HG02678 (cell line): ENCODE measurements around the gene ITSN1.
A peak's percentile ranks its signal among the peaks of the same experiment; 100 is the strongest.
"Not testable (repeated sequence)": the region's sequence is repeated elsewhere in the genome, so short reads cannot be mapped to it uniquely, and the experiment has no call there.

Source experiments
- ATAC-seq: cut with Tn5 transposase; IDR thresholded peaks from one replicate; pipeline ENCODE4 v1.9.1; 2021; ENCODE audit warnings: mild to moderate bottlenecking, moderate library complexity; ENCODE audit not compliant: unreplicated experiment

The ITSN1 gene

DNA sequence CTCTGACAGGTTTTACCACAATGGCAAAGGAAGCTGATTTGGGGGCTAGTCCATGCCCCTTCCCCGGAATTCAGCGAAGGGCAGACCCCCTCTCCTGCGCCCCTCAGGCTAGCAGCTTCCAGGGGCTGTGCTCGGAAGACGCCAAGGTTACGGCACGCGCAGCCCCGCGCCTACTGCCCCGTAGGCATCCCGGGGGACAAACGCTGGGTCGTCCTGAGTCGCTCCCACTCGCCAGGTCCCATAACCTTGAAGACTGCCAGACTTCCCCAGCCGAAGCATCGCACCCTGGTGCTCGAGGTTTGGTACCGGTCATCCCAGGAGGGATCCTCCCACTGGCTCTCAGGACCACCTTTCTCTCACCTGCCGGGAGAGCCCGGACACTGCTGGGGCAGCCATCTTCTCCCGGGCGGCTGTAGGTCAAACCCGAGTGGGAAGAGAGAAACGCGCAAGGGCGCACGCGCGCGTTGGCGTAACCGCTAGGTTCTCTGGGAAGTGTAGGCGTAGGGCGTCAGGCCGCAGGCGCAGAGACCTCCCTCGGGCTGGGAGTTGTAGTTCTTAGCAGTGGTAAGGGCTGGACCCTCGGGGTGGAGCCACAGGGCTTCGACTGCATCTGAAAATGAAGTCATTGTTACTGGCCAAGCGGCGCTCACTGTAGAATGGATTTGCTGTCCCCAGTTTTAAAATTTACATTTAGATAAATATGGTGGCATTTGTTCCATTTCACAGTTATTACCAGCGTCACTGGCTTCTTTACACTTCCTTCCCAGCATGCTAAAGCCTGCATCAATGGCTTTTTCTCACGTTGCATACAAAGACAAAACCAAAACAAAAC lies 273.3 kb downstream of the ITSN1 start, which contains the start of gene ATP5PO:
Gene ATP5PO (minus strand): TSS at position 437 of the 832 bp plus-strand sequence. CDS start 41 bp downstream, at position 396.
- peak; percentile 99 for ATAC-seq

DNA sequence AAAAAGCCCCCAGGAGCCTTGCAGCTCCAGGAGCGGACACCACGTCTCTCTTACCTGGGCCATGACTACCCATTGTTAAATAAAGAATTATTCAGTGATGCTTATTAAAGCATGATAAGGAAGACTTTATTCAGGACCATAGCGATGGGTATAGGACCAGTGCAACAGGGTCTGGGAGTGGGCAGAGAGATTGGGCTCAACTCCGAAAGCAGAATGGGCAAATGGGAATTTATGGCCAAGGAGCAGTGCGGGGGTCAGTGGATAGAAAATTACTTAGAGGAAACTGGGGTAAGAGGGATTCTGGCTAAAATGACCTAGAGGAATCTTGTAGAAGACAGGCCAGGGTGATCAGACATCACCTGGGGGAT lies 273.9 kb downstream of the ITSN1 start:
- ATAC-seq: no peak

DNA sequence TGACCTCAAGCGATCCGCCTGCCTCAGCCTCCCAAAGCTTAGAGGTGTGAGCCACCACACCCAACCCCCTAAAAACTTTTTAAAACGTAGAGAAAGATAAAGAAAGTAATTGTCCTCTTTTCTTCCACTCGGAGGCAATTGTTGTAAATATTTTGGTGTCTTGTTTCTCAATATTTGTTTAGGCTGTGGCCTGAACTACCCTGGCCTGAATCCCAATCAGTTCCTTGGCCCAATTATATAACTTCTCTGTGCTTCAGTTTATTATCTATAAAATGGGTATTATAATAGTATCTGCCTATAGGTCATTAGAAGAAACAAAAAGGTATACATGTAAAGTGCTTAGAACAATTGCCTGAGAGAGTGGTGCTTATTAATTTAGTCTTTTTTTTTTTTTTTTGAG lies 275.1 kb downstream of the ITSN1 start:
- ATAC-seq: no peak

DNA sequence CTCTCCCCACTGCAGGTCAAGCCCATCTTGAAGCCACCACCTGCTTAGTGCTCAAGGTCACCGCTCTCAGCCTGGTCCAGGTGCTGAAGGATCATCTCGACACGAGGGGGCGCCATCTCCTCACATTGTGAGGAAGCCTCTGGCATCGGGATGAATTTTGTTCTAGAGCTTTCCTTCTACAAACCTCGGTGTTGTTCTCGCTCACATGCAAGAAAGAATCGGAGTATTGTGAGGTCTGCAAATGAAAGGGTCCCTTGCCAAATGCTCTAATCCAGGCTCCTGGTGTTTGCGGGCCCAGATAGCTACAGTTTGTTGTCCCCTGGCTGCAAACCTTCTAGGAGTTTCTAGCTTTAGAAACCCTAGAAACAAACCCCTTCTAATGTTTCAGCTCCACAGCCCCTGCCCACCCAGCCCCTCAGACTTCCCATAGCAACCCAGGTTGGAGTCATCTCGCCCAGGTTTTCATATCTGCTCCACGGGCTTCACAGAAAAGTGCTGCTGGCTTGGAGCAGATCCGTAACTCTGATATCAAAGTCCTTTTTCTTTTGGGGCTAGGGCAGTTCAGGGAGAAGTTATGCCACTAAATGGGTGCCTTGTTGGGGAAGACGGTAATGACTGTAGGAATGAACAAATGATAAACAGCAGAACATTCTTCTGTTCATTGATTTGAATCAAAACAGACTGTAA lies 281.9 kb downstream of the ITSN1 start:
- ATAC-seq: peak; percentile 91

DNA sequence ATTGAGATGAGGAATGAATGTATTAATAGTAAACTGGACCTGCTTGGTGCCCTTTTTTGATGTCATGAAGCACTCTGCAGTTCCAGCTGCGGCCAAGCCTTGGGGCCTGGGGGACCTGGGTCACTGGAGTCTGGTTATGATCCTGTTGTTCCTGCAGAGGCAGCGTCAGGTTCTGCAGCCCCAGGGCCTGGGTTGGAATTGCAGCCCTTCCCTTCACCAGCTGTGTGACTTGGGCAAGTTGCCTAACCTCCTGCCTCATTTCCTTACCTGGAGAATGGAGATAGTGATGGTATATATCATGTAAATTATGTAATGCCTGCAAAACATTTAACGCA lies 282.4 kb downstream of the ITSN1 start:
- no peak for ATAC-seq

DNA sequence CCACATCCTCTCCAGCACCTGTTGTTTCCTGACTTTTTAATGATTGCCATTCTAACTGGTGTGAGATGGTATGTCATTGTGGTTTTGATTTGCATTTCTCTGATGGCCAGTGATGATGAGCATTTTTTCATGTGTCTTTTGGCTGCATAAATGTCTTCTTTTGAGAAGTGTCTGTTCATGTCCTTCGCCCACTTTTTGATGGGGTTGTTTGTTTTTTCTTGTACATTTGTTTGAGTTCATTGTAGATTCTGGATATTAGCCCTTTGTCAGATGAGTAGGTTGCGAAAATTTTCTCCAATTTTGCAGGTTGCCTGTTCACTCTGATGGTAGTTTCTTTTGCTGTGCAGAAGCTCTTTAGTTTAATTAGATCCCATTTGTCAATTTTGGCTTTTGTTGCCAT lies 283.9 kb downstream of the ITSN1 start:
- ATAC-seq: not testable (repeated sequence)

DNA sequence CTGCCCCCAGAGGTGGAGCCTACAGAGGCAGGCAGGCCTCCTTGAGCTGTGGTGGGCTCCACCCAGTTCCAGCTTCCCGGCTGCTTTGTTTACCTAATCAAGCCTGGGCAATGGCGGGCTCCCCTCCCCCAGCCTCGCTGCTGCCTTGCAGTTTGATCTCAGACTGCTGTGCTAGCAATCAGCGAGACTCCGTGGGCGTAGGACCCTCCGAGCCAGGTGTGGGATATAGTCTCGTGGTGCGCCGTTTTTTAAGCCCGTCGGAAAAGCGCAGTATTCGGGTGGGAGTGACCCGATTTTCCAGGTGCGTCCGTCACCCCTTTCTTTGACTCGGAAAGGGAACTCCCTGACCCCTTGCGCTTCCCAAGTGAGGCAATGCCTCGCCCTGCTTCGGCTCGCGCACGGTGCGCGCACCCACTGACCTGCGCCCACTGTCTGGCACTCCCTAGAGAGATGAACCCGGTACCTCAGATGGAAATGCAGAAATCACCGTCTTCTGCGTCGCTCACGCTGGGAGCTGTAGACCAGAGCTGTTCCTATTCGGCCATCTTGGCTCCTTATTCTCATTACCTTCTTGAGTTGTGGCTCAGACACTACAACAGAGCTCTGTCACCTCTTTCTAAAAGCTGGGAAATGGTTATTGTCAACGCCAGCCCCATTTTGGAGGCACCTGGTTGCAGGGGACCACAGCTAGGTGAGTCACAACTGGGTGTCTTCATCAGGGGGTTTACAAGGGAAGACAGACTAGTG lies 288.9 kb downstream of the ITSN1 start:
- not testable (repeated sequence) for ATAC-seq

DNA sequence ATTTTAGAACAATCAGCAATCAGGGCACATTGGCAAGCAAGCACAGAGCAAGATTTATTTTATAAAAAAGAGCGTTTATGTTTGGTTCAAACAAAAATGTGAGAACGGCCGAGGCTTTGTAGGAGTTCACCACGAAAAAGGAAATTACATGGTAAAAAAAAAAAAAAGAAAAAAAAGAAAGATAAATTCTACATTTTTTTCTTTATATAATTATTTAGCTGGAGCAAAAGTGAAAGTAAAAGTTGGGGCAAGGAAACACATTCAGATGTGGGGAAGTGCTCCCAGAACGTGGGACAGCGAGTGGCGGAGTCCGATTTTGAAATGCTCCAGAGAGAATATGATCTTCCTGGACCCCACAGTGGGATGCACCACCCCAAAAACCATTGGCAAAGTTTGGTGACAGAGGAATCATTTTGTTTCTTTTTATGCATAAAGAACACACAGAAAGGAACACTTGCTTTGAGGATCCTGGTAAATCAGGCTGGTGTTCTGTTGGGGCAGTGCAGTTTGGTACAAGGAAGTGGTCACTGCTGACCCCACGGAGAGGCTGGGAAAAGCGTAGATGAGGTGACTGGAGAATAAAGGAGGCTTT lies 289.6 kb downstream of the ITSN1 start:
- ATAC-seq: no peak

DNA sequence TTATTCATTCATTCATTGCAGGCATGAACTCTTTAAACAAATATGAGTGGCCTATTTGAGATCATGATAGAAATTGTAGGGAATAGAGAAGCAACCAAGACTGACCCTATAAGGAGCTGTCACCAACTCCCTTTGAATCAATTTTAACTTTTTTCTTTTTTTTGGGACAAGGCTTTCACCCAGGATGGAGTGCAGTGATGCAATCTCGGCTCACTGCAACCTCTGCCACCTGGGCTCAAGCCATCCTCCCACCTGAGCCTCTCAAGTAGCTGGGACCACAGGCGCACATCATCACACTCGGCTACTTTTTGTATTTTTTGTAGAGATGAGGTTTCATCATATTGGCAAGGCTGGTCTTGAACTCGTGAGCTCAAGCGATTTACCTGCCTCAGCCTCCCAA lies 290.4 kb downstream of the ITSN1 start:
- no peak for ATAC-seq

DNA sequence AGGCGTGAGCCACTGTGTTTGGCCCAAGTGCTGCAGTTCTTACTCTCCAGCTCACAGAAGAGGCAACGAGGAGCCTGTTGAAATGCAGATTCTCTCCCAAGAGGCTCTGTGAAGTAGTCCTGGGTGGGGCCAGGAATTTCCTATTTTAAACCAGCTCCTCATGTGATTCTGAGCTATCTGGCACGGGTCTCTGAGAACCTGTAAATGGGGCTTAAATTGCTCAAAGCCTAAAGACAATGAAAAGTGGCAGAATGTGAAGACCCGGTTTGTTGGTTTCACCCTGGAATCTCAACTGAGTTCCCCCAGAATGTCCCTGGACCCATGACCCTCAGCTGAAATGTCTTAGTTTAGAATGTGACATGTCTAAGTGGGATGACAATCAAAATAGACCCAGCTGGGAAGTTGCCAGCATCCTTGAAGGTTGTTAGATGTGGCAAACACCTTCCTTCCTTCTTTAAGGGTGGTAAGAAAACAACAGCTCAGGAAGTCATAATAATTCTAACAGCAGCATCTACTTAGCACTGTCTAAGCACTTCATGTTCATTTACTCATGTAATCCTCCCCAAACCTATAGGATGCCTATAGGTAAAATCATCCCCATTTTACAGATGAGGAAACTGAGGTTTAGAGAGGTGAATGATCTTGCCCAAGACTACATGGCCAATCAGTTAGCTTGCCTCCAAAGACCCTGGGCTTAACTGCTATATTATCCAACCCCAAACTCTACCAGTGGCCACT lies 294.2 kb downstream of the ITSN1 start:
- ATAC-seq: no peak

DNA sequence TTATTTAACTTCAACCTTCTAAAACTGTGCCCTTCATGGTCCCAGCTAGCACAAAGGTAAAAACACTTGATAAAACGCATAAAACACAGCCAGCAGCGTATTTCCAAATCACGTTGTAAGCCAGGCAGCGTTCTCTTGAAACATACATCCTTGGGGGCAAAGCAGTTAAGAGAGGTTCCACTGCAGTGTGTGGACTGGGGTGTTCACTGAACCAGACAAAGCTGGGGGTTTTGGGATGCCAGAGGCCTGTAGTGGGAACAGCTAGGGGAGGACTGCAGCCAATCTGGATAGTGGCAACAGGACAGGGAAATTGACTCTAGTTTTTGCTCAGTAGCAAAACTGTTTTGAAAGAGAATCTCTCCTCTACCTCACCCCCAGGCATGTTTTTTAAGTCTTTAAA lies 294.8 kb downstream of the ITSN1 start:
- no peak for ATAC-seq

DNA sequence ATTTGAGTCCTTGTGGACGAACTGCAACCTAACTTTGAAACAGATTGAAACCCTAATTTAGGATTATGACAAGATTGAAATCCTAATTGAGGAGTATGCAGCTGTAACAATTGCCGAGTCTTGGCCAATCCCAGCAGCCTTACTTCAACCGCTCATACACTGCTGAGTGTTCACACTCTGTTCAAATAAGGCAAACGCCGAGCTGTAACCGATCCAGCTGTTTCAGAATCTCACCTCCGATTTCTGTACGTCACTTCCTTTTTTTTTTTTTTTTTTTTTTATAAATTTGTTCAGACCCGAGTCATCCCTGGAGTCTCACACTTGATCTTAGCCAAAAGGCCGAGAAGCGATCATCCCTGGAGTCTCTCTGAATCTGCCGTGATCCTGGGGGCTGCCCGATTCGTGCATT lies 295.6 kb downstream of the ITSN1 start:
- no peak for ATAC-seq

DNA sequence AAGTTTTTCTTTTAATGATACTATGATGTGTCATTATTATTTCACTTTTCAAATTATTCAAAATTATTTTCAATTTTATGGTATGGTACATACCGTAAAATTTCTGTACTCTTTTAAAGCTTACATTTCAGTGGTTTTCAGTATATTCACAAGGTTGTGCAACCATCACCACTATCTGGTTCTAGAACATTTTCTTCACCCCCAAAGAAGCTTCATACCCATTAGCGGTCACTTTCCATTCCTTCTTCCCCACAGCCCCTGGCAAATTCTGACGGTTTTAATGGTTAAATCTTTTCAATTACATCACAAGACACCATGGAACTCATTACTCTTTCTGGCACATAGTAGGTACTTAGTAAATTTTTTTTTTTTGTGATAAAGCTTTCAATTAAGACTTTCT lies 296.1 kb downstream of the ITSN1 start:
- ATAC-seq: no peak

DNA sequence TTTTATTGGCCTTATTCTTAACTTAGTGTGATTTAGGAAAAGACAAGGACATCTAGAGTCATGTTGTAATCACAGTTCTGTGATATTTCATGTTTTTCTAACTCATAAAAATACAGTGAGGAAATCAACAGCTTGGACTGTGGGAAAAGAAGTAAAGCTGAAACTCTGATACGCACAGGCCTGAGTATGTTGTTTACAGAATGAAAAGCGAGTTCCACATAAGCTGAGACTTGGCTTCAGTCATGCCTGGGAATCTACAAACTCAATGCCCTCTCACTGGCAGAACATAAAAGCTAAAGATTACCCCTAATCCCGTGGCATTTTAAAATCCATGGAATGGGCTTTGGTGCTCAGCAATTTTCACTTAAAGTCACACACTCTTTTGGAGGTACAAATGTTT lies 296.9 kb downstream of the ITSN1 start:
- ATAC-seq: no peak

DNA sequence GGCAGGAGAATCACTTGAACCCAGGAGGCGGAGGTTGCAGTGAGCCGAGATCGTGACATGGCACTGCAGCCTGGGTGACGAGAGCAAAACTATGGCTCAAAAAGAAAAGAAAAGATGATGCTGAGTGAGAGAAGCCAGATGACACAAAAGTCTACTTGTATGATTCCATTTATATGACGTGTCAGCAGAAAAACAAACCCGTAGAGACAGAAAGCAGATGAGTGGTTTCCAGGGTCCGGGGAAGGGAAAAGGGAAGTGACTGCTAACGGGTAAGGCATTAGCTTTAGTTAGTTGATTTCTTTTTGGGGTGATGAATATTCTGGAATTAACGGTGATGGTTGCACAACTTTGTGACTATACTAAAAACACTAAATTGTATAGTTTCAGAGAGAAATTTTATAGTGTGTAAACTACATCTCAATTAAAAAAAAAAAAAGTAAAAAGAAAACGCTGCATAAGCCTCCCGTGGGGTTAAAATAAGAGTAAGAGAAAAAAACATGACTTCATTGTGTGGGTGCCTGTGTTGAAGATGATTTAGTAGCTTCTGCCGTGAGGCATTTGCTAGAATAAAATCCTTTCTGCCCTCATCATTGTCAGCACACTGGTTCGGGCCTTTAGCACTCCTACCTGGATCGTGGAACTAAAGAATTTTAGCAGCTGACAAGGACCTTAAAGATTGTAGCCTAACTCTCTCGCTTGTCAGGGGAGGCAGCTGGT lies 298.0 kb downstream of the ITSN1 start:
- no peak for ATAC-seq

DNA sequence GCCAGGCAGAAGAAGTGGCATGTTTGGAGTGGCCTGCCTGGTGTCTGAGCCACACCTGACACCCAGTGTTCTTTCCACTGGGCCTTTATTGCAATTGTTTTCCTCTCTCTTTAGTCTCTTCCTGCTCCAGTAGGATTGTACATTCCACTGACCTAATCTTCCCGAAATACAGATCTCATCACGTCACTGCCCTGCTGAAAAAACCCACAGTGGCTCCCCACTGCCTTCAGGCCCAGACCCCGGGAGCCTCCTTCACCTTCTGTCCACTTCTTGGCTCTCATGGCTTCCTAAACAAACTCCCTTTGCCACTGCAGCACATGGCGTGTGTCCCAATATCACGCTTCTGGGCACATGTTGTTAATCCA lies 298.6 kb downstream of the ITSN1 start:
- no peak for ATAC-seq

DNA sequence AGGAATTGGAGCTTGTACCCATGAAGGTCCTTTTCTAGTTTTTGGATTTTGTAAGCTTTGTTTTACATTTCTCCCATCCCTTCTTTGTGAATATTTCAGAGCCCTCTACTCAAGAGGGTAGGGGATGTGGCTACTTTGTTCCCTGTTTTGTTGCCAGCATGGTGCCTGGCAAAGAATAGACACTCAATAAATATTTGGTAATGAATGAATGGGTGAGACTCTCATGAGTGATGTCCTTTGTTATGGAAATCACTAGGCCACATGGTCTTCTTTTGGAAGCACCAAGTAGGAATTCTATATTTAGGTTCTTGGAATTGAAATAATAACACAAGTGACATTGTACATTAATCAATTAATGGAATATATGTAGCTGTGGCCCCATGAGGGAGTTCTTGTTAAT lies 300.1 kb downstream of the ITSN1 start:
- no peak for ATAC-seq

DNA sequence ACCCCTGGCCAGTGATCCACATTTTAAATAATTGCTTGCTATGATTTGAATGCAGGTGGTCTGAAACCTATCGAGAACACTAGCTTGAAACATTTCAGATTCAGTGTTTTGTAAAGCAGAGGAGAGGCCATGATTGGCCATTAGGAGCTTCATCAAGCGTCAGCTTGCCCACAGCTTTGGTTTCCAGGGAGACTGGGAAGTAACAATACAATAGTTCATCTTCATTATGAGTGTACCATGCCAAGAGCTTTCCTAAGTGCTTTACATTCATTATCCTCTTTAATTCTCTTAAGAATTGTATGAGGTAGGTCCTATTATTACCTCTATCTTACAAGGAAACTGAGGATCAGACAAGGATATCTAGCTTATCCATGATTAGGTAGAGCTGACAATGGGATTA lies 301.0 kb downstream of the ITSN1 start:
- no peak for ATAC-seq

DNA sequence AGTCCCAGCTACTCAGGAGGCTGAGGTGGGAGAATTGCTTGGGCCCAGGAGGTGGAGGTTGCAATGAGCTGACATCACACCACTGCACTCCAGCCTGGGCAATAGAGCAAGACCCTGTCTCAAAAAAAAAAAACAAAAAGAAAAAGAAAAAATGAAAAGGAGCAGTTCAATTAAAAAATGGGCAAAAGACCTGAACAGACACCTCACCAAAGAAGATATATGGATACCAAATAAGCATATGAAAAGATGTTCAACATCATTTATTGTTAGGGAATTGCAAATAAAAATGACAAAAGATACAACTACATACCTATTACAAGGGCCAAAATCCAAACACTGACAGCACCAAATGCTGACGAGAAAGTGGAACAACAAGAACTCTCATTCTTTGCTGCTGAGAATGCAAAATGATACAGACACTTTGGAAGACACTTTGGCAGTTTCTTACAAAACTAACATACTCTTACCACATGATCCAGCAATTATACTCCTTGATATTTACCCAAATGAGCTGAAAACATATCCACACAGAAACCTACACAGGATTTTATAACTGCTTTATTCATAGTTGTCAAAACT lies 302.0 kb downstream of the ITSN1 start:
- ATAC-seq: no peak
